ENCODE measurements around the gene UBQLN4. TPM values are rescaled to one million over a fixed set of nuclear protein-coding genes. Genes with fewer than 3 reads are reported as not detected.

UBQLN4 gene
- total RNA-seq, 1 experiment from 2014 or later = 75.2 TPM

- intact Hi-C loops (cut with micrococcal nuclease; ENCODE audit: unreplicated experiment) = no loop called here
- peak within 1 kb of the TSS; percentile 86 for H3K4me3 ChIP-seq (ENCODE audit: low read depth, low read length, poor library complexity, severe bottlenecking)
- DNase-seq (ENCODE audit: low spot score) = peak; percentile 91
- TF ChIP-seq, protein P1, sequence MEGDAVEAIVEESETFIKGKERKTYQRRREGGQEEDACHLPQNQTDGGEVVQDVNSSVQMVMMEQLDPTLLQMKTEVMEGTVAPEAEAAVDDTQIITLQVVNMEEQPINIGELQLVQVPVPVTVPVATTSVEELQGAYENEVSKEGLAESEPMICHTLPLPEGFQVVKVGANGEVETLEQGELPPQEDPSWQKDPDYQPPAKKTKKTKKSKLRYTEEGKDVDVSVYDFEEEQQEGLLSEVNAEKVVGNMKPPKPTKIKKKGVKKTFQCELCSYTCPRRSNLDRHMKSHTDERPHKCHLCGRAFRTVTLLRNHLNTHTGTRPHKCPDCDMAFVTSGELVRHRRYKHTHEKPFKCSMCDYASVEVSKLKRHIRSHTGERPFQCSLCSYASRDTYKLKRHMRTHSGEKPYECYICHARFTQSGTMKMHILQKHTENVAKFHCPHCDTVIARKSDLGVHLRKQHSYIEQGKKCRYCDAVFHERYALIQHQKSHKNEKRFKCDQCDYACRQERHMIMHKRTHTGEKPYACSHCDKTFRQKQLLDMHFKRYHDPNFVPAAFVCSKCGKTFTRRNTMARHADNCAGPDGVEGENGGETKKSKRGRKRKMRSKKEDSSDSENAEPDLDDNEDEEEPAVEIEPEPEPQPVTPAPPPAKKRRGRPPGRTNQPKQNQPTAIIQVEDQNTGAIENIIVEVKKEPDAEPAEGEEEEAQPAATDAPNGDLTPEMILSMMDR (conservative IDR thresholded peaks at IDR 0.05; ENCODE audit: low read depth, low read length) = no peak
- no peak for TF ChIP-seq EZH2 (IDR thresholded peaks at IDR 0.05; ENCODE audit: borderline replicate concordance, low read depth, low read length, poor library complexity, severe bottlenecking)
- H3K9me3 ChIP-seq (ENCODE audit: low read depth, low read length, poor library complexity, severe bottlenecking) = no peaks in the 10 kb centered on the region
- H3K36me3 ChIP-seq (ENCODE audit: insufficient read depth, low read length, poor library complexity, severe bottlenecking) = no peaks in the 10 kb centered on the region
- POLR2A ChIA-PET (ENCODE audit: low non-redundant PET) = interaction anchor here (0.5 kb wide), 1 partner anchor 41 kb away, joined by 3 read pairs; no protein-coding TSS in a partner anchor
- CTCF ChIA-PET = no interaction called here
- H3K27me3 ChIP-seq (replicated peaks; ENCODE audit: insufficient read depth, low read depth, low read length, poor library complexity) = no peaks in the 10 kb centered on the region
- H3K27ac ChIP-seq (ENCODE audit: low read depth, low read length, poor library complexity, severe bottlenecking) = peak within 1 kb of the TSS; percentile 89
- no TSS peak for BruUV-seq (replicated peaks)
- H3K4me1 ChIP-seq (ENCODE audit: insufficient read depth, low read length, poor library complexity, severe bottlenecking) = peaks cover 40% of the 10 kb centered on the region
Measured at GRCh38 chr1:156082309-156083091, 28.9 kb upstream of the UBQLN4 start, which contains the start of gene MEX3A. TSS of gene MEX3A (minus strand) at chr1:156082465. CDS start at chr1:156081998, 467 bp downstream.

- Histone ChIP-seq H3K4me3 (ENCODE audit: low read depth, low read length, poor library complexity, severe bottlenecking) (peak overlapping the region; percentile 86), H3K4me1 (ENCODE audit: insufficient read depth, low read length, poor library complexity, severe bottlenecking) (peaks cover 46% of the 10 kb centered on the region), H3K36me3 (ENCODE audit: insufficient read depth, low read length, poor library complexity, severe bottlenecking) (peaks cover 5% of the 10 kb centered on the region), H3K27ac (ENCODE audit: low read depth, low read length, poor library complexity, severe bottlenecking) (peak overlapping the region; percentile 88), H3K9me3 (ENCODE audit: low read depth, low read length, poor library complexity, severe bottlenecking) (no peaks in the 10 kb centered on the region), H3K27me3 (replicated peaks; ENCODE audit: insufficient read depth, low read depth, low read length, poor library complexity) (no peaks in the 10 kb centered on the region)
- no TSS peak for BruUV-seq (replicated peaks)
- DNase-seq (ENCODE audit: low spot score) = peak; percentile 63
- intact Hi-C loops (cut with micrococcal nuclease; ENCODE audit: unreplicated experiment) = no loop called here
- POLR2A ChIA-PET (ENCODE audit: low non-redundant PET) = no interaction called here
- no peak for TF ChIP-seq EZH2 (IDR thresholded peaks at IDR 0.05; ENCODE audit: borderline replicate concordance, low read depth, low read length, poor library complexity, severe bottlenecking)
- TF ChIP-seq, protein P1 (conservative IDR thresholded peaks at IDR 0.05; ENCODE audit: low read depth, low read length) = no peak
- CTCF ChIA-PET = no interaction called here
Measured at GRCh38 chr1:156081917-156082308, 28.3 kb upstream of the UBQLN4 start.

GRCh38 chr1:156081180-156081916 is 27.8 kb upstream of the UBQLN4 start:
- ChIA-PET CTCF (no interaction called here), POLR2A (ENCODE audit: low non-redundant PET) (no interaction called here)
- TF ChIP-seq, protein P1 (conservative IDR thresholded peaks at IDR 0.05; ENCODE audit: low read depth, low read length) = no peak
- TF ChIP-seq EZH2 (IDR thresholded peaks at IDR 0.05; ENCODE audit: borderline replicate concordance, low read depth, low read length, poor library complexity, severe bottlenecking) = no peak
- Histone ChIP-seq H3K36me3 (ENCODE audit: insufficient read depth, low read length, poor library complexity, severe bottlenecking) (peaks cover 11% of the 10 kb centered on the region), H3K9me3 (ENCODE audit: low read depth, low read length, poor library complexity, severe bottlenecking) (no peaks in the 10 kb centered on the region), H3K4me1 (ENCODE audit: insufficient read depth, low read length, poor library complexity, severe bottlenecking) (peaks cover 52% of the 10 kb centered on the region), H3K4me3 (ENCODE audit: low read depth, low read length, poor library complexity, severe bottlenecking) (peak overlapping the region; percentile 86), H3K27ac (ENCODE audit: low read depth, low read length, poor library complexity, severe bottlenecking) (peak overlapping the region; percentile 89), H3K27me3 (replicated peaks; ENCODE audit: insufficient read depth, low read depth, low read length, poor library complexity) (no peaks in the 10 kb centered on the region)
- BruUV-seq (replicated peaks) = TSS peak; percentile 23
- intact Hi-C loops (cut with micrococcal nuclease; ENCODE audit: unreplicated experiment) = no loop called here
- no peak for DNase-seq (ENCODE audit: low spot score)

All from A673 (cell line).